LNCaP clone FGC (cell line): ENCODE results near the gene SNX18.

Source experiments
- DNase-seq: peaks from one replicate; pipeline ENCODE4 v3.0.0-alpha.2; 2011; ENCODE audit warnings: low read depth
- H3K4me3 ChIP-seq: 2 replicates; pipeline ENCODE4 v1.5.1; 2011; ENCODE audit warnings: mild to moderate bottlenecking, low read depth, low read length, control low read depth
- TF ChIP-seq, protein P1 (sequence below): IDR thresholded peaks from 2 replicates; pipeline ENCODE4 v1.5.1; 2012; ENCODE audit warnings: mild to moderate bottlenecking; ENCODE audit not compliant: control insufficient read depth, insufficient read depth; ENCODE audit errors: extremely low read depth

SNX18 gene

GRCh38 chr5:54517512-54518145 is at the start of gene SNX18:
Gene SNX18, plus strand, starts transcription at chr5:54517759. Its CDS starts 194 bp downstream, at chr5:54517953.
- TF ChIP-seq, protein P1, sequence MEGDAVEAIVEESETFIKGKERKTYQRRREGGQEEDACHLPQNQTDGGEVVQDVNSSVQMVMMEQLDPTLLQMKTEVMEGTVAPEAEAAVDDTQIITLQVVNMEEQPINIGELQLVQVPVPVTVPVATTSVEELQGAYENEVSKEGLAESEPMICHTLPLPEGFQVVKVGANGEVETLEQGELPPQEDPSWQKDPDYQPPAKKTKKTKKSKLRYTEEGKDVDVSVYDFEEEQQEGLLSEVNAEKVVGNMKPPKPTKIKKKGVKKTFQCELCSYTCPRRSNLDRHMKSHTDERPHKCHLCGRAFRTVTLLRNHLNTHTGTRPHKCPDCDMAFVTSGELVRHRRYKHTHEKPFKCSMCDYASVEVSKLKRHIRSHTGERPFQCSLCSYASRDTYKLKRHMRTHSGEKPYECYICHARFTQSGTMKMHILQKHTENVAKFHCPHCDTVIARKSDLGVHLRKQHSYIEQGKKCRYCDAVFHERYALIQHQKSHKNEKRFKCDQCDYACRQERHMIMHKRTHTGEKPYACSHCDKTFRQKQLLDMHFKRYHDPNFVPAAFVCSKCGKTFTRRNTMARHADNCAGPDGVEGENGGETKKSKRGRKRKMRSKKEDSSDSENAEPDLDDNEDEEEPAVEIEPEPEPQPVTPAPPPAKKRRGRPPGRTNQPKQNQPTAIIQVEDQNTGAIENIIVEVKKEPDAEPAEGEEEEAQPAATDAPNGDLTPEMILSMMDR = peak; percentile 93
- H3K4me3 ChIP-seq = peak within 1 kb of the TSS; percentile 61
- DNase-seq = peak; percentile 73

GRCh38 chr5:54469622-54470021 is 47.9 kb upstream of the SNX18 start:
- TF ChIP-seq, protein P1 = no peak
- H3K4me3 ChIP-seq = no peak overlapping the region
- DNase-seq = no peak

DNA sequence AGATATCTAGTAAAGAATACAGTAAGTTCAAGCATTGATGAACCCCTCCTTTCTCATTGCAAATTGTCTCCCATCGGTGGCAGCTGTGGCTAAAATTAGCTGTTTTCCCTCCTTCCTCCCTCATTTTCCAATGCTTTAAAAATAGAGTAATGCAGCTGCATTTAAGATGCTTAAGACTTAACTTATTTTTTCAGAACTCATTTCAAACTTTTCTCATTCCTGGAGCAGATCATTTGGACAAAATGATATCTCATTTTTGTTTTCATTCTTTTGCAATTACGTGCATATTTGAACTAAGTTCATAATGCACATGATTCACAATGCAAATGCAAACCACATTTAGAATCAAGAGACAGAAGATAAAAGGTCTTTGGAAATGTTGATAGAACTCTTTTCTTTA is 47.4 kb upstream of the SNX18 start:
- no peak overlapping the region for H3K4me3 ChIP-seq
- no peak for DNase-seq
- TF ChIP-seq, protein P1 = no peak

GRCh38 chr5:54470677-54471076 is 46.9 kb upstream of the SNX18 start:
- TF ChIP-seq, protein P1 = no peak
- DNase-seq = no peak
- no peak overlapping the region for H3K4me3 ChIP-seq

DNA sequence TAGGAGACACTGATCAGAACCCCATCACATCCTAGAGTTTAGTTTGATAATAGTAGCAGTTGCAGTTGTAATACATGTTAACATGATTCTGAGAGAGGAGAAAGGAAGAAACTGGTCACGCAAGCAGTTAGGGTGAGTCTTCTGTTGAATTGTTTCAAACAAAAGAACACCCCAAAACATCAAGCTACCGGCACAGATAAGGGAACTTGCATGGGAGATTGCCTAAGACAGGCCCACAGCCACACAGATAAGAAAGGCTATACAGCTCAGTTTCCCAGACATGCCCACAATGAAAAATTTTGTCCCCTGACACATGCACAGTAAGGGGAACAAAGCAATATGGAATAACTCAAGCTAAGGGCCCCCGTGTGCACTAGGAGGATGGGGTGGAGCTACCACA is 46.2 kb upstream of the SNX18 start:
- TF ChIP-seq, protein P1 = no peak
- DNase-seq = no peak
- no peak overlapping the region for H3K4me3 ChIP-seq

- no peak overlapping the region for H3K4me3 ChIP-seq
- no peak for DNase-seq
- TF ChIP-seq, protein P1 = no peak
Observed at GRCh38 chr5:54476682-54477081, 40.9 kb upstream of the SNX18 start.

GRCh38 chr5:54477941-54478478 is 39.5 kb upstream of the SNX18 start:
- TF ChIP-seq, protein P1 = no peak
- no peak for DNase-seq
- H3K4me3 ChIP-seq = no peak overlapping the region
